Measurements from ENCODE around the gene TBL2.

GRCh38 chr7:73532224-73532623 is 46.2 kb downstream of the TBL2 start:
- TF ChIP-seq ATF2 (CRISPR knock-in tag; IDR thresholded peaks at IDR 0.05; ENCODE audit: borderline replicate concordance, low read depth) (no peak), SP1 (CRISPR knock-in tag; conservative IDR thresholded peaks at IDR 0.05) (no peak), ESRRA (CRISPR knock-in tag; IDR thresholded peaks at IDR 0.05; ENCODE audit: borderline replicate concordance) (no peak), ZNF423 (CRISPR knock-in tag; IDR thresholded peaks at IDR 0.05) (no peak), CTCF (IDR thresholded peaks at IDR 0.05) (no peak), E2F1 (CRISPR knock-in tag; IDR thresholded peaks at IDR 0.05) (no peak), MAX (CRISPR knock-in tag; IDR thresholded peaks at IDR 0.05) (no peak), USF1 (CRISPR knock-in tag; IDR thresholded peaks at IDR 0.05) (no peak), ELF4 (CRISPR knock-in tag; IDR thresholded peaks at IDR 0.05; ENCODE audit: low read depth) (no peak), PRDM15 (CRISPR knock-in tag; IDR thresholded peaks at IDR 0.05) (no peak), SMAD4 (CRISPR knock-in tag; IDR thresholded peaks at IDR 0.05) (no peak), AFF4 (CRISPR knock-in tag; IDR thresholded peaks at IDR 0.05; ENCODE audit: borderline replicate concordance) (no peak), CREB1 (CRISPR knock-in tag; IDR thresholded peaks at IDR 0.05) (no peak), PRRX2 (CRISPR knock-in tag; IDR thresholded peaks at IDR 0.05) (no peak)
